Activated naive CD8-positive, alpha-beta T cell treated with anti-CD3 and anti-CD28 coated beads, Interleukin-2, amount 10 ng/mL, durations not matched to agents 7 days and 5 days (primary cell): Measurements from ENCODE around the gene GMNN. TPM values are rescaled to one million over a fixed set of nuclear protein-coding genes. Genes with fewer than 3 reads are reported as not detected.

Source experiments
- ATAC-seq: fragments of 150-1000 bp; cut with Tn5 transposase; one replicate; pipeline ENCODE4 v1.10.0; 2021; ENCODE audit warnings: low read depth, moderate library complexity
- POLR2A ChIA-PET: fragments of 350-600 bp; sonication (Branson Sonifier 250); formaldehyde crosslinking; loops from one replicate; lab custom pipeline; 2021; ENCODE audit warnings: antibody characterized with exemption; lab: Charles Lee
- DNase-seq: peaks from one replicate; pipeline ENCODE4 v3.0.0; 2021
- H3K27ac Mint-ChIP-seq: one replicate; pipeline ENCODE4 v1.8.0; 2022; ENCODE audit warnings: mild to moderate bottlenecking, mixed read lengths
- H3K27me3 Mint-ChIP-seq: one replicate; pipeline ENCODE4 v1.8.0; 2022; ENCODE audit warnings: mild to moderate bottlenecking, moderate library complexity, mixed read lengths
- H3K36me3 Mint-ChIP-seq: one replicate; pipeline ENCODE4 v1.8.0; 2021; ENCODE audit warnings: mild to moderate bottlenecking, mixed read lengths
- H3K4me1 Mint-ChIP-seq: one replicate; pipeline ENCODE4 v1.8.0; 2021; ENCODE audit warnings: mixed read lengths
- H3K4me3 Mint-ChIP-seq: one replicate; pipeline ENCODE4 v1.8.0; 2022; ENCODE audit warnings: mild to moderate bottlenecking, moderate library complexity, mixed read lengths
- H3K9me3 Mint-ChIP-seq: one replicate; pipeline ENCODE4 v1.8.0; 2021; ENCODE audit warnings: mixed read lengths
- total RNA-seq, 2 experiments: library from RNA; stranded (reverse); gene quantifications; one replicate each; pipeline ENCODE4 v1.2.3, GENCODE V29; 2021

Gene GMNN
- total RNA-seq, 2 experiments from 2014 or later = 50.1 to 53.5 TPM

GRCh38 chr6:24798740-24799540 is 24.2 kb downstream of the GMNN start, which contains the start of gene ARMH2:
ARMH2 (minus strand) TSS chr6:24798917; CDS start chr6:24798857, 60 bp downstream.
- Mint-ChIP-seq H3K36me3 (peaks cover 19% of the 10 kb centered on the region), H3K27ac (no peak within 1 kb of the TSS), H3K4me1 (peaks cover 3% of the 10 kb centered on the region), H3K9me3 (no peaks in the 10 kb centered on the region), H3K27me3 (no peaks in the 10 kb centered on the region), H3K4me3 (no peak within 1 kb of the TSS)
- POLR2A ChIA-PET = interaction anchor here (0.7 kb wide), 1 partner anchor 330 kb away, joined by 3 read pairs; no protein-coding TSS in a partner anchor
- ATAC-seq = no peak
- DNase-seq = no peak

DNA sequence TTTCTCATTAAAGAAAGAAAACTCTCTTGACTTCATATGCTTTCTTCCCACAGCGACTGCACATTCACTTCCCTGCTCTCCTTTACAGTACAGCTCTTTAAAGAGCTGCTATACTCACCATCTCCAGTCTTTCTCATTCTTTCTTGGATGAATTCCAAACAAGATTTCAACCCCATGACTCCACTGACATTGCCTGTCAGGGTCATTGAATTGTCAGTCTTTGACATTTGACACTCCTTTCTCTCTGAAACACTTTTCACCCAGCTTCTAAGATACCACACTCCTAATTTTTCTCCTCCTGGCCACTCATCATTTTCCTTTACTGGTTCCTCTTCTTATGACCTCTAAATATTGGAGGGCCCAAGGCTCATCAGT is 24.8 kb downstream of the GMNN start:
- Mint-ChIP-seq H3K27me3 (no peaks in the 10 kb centered on the region), H3K4me1 (peaks cover 3% of the 10 kb centered on the region), H3K9me3 (no peaks in the 10 kb centered on the region), H3K4me3 (no peak overlapping the region), H3K36me3 (peaks cover 20% of the 10 kb centered on the region), H3K27ac (no peak overlapping the region)
- DNase-seq (no peak), ATAC-seq (no peak)
- POLR2A ChIA-PET = interaction anchor here (0.7 kb wide), 1 partner anchor 329 kb away, joined by 3 read pairs; no protein-coding TSS in a partner anchor

GRCh38 chr6:24802271-24803059 is 27.7 kb downstream of the GMNN start:
- H3K4me3 Mint-ChIP-seq = no peak overlapping the region
- POLR2A ChIA-PET = interaction anchor here (0.7 kb wide), 1 partner anchor 1448 kb away, joined by 4 read pairs; a partner anchor contains a TSS
- H3K36me3 Mint-ChIP-seq = peaks cover 23% of the 10 kb centered on the region
- H3K4me1 Mint-ChIP-seq = peaks cover 3% of the 10 kb centered on the region
- peak overlapping the region; percentile 14 for H3K27ac Mint-ChIP-seq
- no peaks in the 10 kb centered on the region for H3K27me3 Mint-ChIP-seq
- ATAC-seq (no peak), DNase-seq (no peak)
- H3K9me3 Mint-ChIP-seq = no peaks in the 10 kb centered on the region

- Mint-ChIP-seq H3K4me3 (no peak overlapping the region), H3K9me3 (no peaks in the 10 kb centered on the region), H3K27ac (no peak overlapping the region), H3K27me3 (no peaks in the 10 kb centered on the region), H3K4me1 (no peaks in the 10 kb centered on the region), H3K36me3 (peaks cover 23% of the 10 kb centered on the region)
- DNase-seq (no peak), ATAC-seq (no peak)
- POLR2A ChIA-PET = interaction anchor here (1.1 kb wide), 1 partner anchor 10 kb away, joined by 5 read pairs; no protein-coding TSS in a partner anchor
Measured at GRCh38 chr6:24807584-24807983, 32.8 kb downstream of the GMNN start.

DNA sequence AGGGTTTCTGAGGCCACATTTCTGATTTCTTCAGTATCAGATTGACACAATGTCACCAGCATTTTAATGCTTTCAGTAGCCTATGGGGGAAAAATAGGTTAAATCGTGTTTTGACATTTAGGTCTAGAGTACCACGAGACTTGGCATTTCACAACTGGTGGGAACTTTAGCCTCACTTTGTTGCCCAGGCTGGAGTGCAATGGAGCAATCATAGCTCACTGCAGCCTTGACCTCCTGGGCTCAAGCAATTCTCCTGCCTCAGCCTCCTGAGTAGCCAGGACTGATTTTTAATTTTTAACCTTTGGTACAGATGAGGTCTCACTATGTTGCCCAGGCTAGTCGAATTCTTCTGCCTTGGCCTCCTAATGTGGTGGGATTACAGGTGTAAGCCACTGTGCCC is 35.0 kb downstream of the GMNN start:
- no peak overlapping the region for H3K27ac Mint-ChIP-seq
- no peaks in the 10 kb centered on the region for H3K4me1 Mint-ChIP-seq
- POLR2A ChIA-PET = no interaction called here
- DNase-seq (no peak), ATAC-seq (no peak)
- peaks cover 19% of the 10 kb centered on the region for H3K36me3 Mint-ChIP-seq
- H3K27me3 Mint-ChIP-seq = no peaks in the 10 kb centered on the region
- H3K4me3 Mint-ChIP-seq = no peak overlapping the region
- H3K9me3 Mint-ChIP-seq = no peaks in the 10 kb centered on the region

GRCh38 chr6:24818346-24818745 is 43.6 kb downstream of the GMNN start:
- H3K27me3 Mint-ChIP-seq = no peaks in the 10 kb centered on the region
- no peak overlapping the region for H3K4me3 Mint-ChIP-seq
- H3K27ac Mint-ChIP-seq = no peak overlapping the region
- POLR2A ChIA-PET = no interaction called here
- DNase-seq (no peak), ATAC-seq (no peak)
- H3K4me1 Mint-ChIP-seq = peaks cover 6% of the 10 kb centered on the region
- H3K36me3 Mint-ChIP-seq = peaks cover 18% of the 10 kb centered on the region
- no peaks in the 10 kb centered on the region for H3K9me3 Mint-ChIP-seq

DNA sequence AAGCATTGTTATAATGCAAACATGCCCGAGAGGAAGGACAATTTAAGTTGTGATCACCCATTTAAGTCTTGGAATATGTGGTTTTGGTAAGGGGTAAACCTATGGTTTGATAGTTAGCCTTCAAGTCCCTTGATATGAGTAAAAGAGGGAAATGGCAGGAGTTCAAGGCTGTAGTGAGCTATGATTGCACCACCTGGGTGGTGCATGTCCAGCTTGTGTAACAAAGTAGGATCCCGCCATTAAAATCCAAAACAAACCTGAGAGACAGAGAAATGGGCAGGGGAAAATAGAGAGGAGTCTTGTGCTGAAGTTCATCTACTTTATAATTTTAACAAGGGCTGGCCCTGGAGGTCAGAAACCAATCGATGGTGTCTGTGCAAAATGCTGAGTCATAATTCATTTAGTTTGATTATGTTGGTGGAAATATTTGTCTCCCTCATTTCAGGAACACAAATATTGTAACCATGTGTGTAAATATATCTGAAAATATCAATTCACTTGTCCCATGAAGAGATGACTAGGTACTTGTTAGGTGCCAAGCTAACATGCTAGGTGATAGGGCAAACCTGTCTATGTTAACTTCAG is 47.2 kb downstream of the GMNN start:
- Mint-ChIP-seq H3K36me3 (peaks cover 34% of the 10 kb centered on the region), H3K4me1 (peaks cover 6% of the 10 kb centered on the region)
- POLR2A ChIA-PET = no interaction called here

DNA sequence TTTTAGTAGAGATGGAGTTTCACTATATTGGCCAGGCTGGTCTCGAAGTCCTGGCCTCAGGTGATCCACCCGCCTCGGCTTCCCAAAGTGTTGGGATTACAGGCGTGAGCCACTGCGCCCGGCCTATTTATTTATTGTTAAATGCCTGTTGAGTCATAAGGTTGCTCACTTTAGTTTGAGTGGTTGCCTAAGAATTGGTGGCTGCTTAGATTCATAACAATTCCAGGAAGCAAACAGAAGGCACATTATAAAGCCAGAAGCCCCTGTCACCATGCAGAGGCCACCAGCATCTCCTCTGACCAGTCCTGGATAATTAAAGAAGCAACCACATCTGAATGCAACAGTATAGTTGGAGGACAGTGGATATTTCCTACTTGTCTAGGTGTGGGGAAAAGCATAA is 48.0 kb downstream of the GMNN start:
- Mint-ChIP-seq H3K4me1 (peaks cover 6% of the 10 kb centered on the region), H3K4me3 (no peak overlapping the region), H3K27me3 (no peaks in the 10 kb centered on the region), H3K9me3 (no peaks in the 10 kb centered on the region), H3K36me3 (peaks cover 41% of the 10 kb centered on the region), H3K27ac (no peak overlapping the region)
- no peak for ATAC-seq
- DNase-seq = no peak
- POLR2A ChIA-PET = no interaction called here

More for the DNA sequence above, 47.2 kb downstream of the GMNN start:
- Mint-ChIP-seq H3K27me3 (no peaks in the 10 kb centered on the region), H3K27ac (peak overlapping the region; percentile 49), H3K4me3 (no peak overlapping the region), H3K9me3 (no peaks in the 10 kb centered on the region)
- ATAC-seq = no peak
- DNase-seq = no peak

DNA sequence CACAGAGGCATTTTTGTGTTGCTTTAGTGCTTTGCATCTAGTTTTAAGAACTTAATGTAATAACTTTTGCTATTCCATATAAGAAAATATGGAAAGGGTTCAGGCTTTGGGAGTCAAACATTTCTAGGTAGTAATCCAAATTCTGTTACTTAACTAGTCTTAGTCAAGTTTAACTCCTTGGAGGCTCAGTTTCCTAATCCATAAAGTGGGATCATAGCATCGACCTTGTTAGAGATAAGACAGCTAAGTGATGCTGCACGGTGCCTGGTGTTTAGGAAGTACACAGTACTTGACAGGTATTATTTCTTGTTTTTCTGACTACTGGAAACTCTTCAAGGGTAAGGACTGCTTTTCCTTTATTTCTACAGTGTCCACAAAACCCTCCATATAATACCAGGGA is 48.4 kb downstream of the GMNN start:
- no peaks in the 10 kb centered on the region for H3K9me3 Mint-ChIP-seq
- DNase-seq = no peak
- H3K27ac Mint-ChIP-seq = no peak overlapping the region
- H3K27me3 Mint-ChIP-seq = no peaks in the 10 kb centered on the region
- no peak for ATAC-seq
- H3K36me3 Mint-ChIP-seq = peaks cover 41% of the 10 kb centered on the region
- H3K4me1 Mint-ChIP-seq = peaks cover 6% of the 10 kb centered on the region
- POLR2A ChIA-PET = no interaction called here
- H3K4me3 Mint-ChIP-seq = no peak overlapping the region

DNA sequence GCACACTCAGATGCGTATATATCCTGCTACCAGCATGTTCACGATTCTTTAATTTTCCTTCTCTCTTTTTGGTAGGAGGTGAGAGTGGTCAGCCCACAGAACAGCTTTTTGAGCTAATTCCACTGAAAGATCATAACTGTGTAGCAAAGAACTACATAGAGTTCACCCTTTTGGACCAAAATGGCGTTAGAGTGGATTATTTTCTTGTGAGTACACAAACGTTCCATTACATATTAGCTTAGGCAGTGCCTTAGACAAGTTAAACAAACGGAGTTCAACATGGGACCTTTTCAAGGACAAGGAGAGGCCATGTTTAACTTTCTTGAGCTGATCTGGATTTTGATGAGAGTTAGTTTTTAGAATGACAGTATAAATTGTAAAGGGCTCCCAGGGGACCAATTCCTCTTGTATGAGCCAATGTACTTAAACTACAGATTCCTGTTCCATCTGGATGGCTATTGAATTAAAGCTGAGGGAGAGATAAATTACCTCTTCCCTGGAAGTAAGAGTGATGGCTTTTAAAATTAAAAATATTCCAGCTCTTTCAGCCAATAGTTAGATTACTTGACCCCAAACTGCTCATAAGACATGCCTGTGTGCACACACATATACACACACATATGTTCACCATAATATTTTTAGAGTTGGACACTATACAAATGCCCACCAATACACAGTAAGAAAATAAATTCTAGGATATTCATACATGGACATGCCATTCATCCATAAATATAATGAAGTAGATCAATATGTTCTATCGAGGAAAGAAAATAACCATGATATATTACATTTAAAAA is 49.6 kb downstream of the GMNN start:
- H3K27me3 Mint-ChIP-seq = no peaks in the 10 kb centered on the region
- ATAC-seq (no peak), DNase-seq (no peak)
- POLR2A ChIA-PET = no interaction called here
- no peak overlapping the region for H3K4me3 Mint-ChIP-seq
- H3K4me1 Mint-ChIP-seq = peaks cover 6% of the 10 kb centered on the region
- H3K9me3 Mint-ChIP-seq = no peaks in the 10 kb centered on the region
- H3K36me3 Mint-ChIP-seq = peaks cover 37% of the 10 kb centered on the region
- H3K27ac Mint-ChIP-seq = no peak overlapping the region

DNA sequence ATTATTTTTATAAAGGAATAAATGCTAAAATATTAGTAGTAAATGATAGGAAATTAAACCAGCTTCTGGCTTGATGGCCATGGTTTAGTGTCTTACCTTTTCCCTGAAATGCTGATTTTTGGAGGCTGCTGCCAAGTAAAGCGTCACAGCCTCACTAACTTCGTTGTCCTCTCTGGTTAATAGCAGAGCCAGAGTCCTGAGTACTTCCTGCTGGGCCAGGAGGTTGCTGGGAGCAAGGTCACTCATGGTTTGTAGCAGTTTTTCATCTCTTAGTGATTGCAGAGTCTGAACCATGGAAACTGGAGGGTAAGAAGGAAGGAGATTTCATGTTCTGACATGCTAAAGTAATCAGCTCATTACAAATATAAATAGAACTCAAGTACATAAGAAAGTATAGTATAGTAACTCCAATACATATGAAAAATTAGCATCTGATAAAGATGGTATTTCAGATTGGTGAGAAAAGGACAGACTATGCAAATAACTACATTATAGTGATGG is 50.4 kb downstream of the GMNN start:
- no peak overlapping the region for H3K4me3 Mint-ChIP-seq

DNA sequence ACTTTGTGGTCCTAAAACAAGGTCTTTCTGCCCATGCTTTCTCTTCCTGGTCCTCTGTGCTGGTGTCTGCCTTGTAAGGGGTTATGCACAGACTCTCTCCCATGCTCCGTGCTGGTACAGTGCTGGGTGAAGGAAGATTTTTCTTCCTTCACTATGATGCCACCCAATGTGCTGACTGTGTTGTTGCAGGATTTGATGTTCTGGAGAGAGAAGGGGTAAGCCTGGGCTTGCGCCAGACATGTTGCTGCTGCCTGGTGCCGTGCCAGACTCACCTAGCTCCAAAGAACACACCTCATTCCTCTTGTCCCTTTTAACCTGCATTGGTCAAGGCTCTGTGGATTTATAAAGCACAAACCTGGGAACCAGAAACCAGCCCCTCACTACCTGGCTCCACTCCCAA is 52.4 kb downstream of the GMNN start:
- ATAC-seq (no peak), DNase-seq (no peak)
- Mint-ChIP-seq H3K27me3 (no peaks in the 10 kb centered on the region), H3K4me3 (no peak overlapping the region), H3K36me3 (peaks cover 45% of the 10 kb centered on the region), H3K9me3 (no peaks in the 10 kb centered on the region), H3K4me1 (peaks cover 2% of the 10 kb centered on the region), H3K27ac (peak overlapping the region; percentile 38)
- POLR2A ChIA-PET = no interaction called here

More for the DNA sequence above, 50.4 kb downstream of the GMNN start:
- POLR2A ChIA-PET = no interaction called here
- Mint-ChIP-seq H3K36me3 (peaks cover 40% of the 10 kb centered on the region), H3K27ac (no peak overlapping the region), H3K4me1 (peaks cover 6% of the 10 kb centered on the region), H3K27me3 (no peaks in the 10 kb centered on the region), H3K9me3 (no peaks in the 10 kb centered on the region)
- no peak for ATAC-seq
- no peak for DNase-seq
